ENCODE results near the gene ANO1.

The ANO1 gene

GRCh38 chr11:70095541-70096252 is 17.6 kb downstream of the ANO1 start:
- DNase-seq (ENCODE audit: low read depth in 2 of 2): no peak

DNA sequence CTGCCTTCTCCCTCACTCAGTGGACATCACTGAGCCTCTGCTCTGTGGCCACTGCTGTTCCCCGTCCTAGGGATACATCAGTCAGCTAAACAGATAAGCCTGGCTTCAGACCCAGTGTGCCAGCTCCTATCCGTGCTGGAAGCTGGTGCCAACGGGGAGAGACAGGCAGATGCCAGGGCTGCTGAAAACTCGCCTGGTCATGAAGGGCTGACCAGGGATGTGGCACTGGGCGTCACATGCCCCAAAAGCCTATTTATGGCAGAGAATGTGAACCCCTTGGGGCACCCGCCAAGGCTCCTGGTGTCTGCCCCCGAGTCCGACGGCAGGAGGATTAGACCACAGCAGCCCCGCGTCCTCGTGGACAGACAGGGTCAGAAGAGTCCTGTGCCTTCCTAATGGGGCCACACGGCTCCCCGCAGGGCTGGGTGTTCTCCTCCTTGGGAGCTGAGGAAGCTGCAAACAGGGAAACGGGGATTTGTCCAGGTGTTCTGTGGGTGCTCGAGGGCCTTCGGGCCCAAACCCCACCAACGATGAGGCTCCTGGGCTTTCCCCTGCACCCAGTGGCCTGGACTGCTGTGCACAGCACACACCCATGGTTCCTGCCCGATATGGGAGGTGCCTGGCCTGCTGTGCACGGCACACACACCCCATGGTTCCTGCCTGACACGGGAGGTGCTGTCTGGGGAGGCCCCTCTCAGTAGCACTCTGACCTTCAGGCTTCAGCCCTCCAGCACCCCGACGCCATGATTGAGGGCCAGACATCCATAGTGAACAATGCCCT is 19.9 kb downstream of the ANO1 start:
- no peak for DNase-seq (ENCODE audit: low read depth in 2 of 2)

DNA sequence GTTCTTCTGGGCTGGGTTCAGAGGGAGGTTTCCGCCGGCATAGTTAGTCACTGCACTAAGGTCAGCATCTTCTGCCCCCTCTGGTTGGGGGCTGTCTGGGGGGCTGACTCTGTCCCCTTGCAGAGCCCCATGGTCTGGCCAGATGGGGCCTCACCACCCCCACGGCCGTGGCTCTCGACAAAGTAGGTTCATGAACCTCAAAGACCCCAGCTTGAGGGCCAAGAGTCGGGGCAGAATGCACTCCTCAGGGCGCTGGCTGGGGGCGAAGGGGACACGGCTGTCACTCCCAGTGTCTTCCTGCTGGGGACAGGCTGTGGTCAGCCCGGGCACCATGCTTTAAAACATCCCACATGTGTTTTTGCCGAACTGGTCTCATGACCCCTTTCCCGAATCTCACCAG is 20.8 kb downstream of the ANO1 start:
- no peak for DNase-seq (ENCODE audit: low read depth in 2 of 2)

- DNase-seq (ENCODE audit: low read depth in 2 of 2): no peak
Measured at GRCh38 chr11:70099578-70100279, 21.6 kb downstream of the ANO1 start.

DNA sequence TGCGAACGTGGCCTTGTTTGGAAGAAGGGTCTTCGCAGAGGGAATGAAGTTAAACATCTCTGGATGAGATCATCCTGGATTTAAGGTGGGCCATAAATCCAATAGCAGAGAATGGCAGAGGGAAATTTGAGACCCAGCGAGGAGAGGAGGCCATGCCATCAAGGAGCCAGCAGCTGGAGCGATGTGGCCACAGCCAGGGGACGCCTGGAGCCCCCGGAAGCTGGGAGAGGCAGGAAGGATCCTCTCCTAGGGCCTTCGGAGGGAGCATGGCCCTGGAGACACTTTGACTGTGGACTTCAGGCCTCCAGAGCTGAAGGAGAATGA is 22.1 kb downstream of the ANO1 start:
- DNase-seq (ENCODE audit: low read depth in 2 of 2): no peak

DNA sequence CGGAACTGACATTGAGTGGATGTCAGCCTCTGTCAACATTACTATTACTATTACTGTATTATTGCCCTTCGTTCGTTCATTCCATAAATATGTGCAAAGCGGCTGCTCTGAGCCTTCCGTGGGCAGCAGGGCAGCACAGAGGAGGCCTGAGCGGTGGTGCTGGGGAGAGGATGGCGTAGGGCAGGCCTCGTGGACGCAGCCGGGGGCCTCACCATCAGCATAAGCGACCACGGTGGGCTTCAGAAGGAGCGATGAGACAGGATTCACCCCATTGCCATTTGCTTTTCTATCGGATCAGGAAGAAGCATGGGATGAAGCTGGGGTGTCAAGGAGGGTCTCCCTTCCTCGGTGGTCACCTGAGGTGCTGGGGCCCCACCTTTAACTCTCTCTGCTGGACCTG is 22.7 kb downstream of the ANO1 start:
- no peak for DNase-seq (ENCODE audit: low read depth in 2 of 2)

DNA sequence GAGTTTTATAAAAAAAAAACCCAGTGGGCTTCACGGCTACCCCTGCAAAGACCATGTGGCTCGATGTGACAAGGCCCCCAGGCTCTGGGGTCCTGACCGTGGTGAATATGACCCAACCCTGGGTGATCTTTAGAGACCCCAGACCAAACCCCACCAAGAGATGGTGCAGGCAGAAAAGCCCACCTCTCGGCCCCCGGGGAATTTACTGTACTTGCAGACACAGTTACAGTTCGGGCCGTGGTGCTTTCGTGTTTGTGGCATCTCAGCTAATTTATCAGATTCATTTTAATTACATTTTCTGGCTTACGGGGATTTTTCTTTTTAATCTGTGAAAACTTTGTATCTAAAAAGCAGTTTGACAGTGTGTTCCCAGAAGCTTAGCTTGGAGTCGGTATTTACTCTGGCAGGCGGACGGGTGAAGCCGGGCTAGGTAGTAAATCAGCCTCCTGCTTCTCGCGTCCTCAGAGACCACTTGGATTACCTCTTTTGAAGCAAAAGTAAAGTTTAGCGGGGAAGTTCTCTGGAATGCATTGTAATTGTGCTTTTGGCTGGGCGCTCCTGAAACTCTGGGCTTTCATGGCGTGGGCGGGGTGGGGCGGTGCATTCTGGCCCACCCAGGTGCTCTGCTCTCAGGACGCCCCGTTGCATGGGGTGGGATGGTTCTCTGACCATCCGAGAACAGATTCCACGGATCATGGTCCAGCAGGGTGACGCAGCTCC is 25.3 kb downstream of the ANO1 start:
- no peak for DNase-seq (ENCODE audit: low read depth in 2 of 2)

- no peak for DNase-seq (ENCODE audit: low read depth in 2 of 2)
Measured at GRCh38 chr11:70104419-70104818, 26.3 kb downstream of the ANO1 start.

- DNase-seq (ENCODE audit: low read depth in 2 of 2): no peak
Measured at GRCh38 chr11:70104961-70105360, 26.8 kb downstream of the ANO1 start.

GRCh38 chr11:70105369-70105754 is 27.2 kb downstream of the ANO1 start:
- no peak for DNase-seq (ENCODE audit: low read depth in 2 of 2)

DNA sequence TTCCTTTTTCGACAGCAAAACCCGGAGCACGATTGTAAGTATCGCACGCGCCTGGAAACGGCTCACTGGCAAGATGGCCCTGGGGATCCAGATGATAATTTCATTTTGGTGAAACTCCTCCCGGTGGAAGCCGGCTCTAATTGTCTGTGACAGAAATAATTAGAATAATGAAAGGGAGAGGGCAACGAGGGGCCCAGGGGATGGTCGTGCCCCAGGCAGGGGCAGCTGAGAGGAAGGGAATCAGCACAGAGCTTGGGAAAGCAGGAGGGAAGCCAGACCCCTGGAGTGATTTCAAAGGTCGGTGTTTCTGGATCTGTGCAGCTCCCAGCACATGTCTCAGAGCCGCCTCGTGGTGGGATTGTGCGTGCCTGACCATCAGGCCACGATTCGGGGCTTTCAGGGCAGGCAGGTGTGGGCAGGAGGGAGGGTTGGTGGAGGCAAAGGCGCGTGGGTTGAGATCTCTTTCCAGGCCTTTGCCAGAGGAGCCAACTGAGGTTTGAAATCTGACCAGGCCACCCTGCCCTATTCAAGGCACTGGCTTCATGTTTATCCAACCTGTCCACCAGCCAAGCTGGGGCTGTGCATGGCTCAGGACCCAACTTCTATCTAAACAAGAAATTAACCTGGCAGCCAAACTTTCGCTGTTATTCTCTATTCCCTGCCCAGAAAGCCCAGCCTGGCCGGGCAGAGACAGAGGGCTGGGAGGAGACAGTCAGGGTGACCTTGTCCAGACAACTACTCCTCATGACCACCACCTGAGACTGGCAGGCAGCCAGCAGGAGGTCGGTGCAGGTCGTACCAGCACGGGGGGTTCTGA is 27.8 kb downstream of the ANO1 start:
- no peak for DNase-seq (ENCODE audit: low read depth in 2 of 2)

DNA sequence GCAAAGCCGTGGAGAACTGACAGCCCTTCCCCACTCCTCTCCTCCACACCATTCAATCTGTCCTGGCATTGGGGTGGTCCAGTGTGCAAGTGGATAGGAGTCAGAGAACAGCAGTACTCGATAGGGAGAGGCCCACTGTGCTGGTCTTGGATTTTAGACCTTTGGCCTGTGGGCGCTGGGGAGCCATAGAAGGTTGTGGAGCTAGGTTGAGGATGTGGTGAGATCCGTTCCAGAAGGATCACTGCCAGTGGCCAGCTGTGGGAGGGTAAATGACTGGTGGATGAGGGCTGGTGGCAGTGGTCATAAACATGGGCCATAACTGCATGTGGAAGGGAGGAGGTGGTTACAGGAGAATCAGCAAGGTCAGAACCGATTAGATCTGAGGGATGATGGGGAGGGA is 28.6 kb downstream of the ANO1 start:
- no peak for DNase-seq (ENCODE audit: low read depth in 2 of 2)

DNA sequence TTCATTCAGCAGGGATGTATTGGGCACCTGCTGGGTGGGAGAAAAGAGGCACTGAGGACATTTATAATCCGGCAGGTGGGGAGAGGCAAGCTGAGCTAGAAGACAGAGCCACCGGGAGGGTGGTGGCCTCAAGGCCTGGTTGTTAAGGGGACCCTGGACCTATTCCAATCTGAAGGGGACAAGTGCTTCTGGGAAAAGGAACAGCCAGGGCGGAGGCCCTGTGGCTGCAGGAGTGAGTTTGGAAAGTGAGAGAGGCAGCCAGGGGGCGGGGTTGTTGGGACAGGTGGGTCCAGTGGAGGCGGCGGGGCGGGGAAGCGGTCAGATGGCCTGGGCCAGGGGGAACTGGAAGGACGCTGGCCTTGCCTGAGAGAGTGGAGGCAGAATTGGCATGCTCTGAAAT is 29.1 kb downstream of the ANO1 start:
- no peak for DNase-seq (ENCODE audit: low read depth in 2 of 2)

- no peak for DNase-seq (ENCODE audit: low read depth in 2 of 2)
Measured at GRCh38 chr11:70107756-70108155, 29.6 kb downstream of the ANO1 start.

- DNase-seq (ENCODE audit: low read depth in 2 of 2): no peak
Measured at GRCh38 chr11:70108250-70108649, 30.1 kb downstream of the ANO1 start.

DNA sequence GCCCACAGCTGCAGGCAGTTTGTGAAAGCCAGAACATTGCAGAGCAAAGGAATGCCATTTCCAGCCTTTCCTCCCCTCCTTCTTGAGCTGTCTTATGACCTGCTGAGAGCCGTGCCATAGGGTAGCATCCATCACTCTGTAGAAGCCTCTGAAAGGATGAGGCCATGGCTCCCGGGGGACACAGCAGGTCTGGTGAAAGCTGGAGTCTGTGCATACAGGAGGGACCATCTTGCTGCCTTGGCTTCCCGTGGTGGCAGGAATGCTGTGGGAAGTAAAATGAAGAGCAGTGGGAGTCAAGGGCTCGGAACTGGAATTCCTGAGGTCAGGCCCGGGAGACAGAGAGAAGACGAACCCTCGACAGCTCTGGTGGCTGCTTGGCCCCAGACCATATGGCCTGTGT is 30.9 kb downstream of the ANO1 start:
- no peak for DNase-seq (ENCODE audit: low read depth in 2 of 2)

DNA sequence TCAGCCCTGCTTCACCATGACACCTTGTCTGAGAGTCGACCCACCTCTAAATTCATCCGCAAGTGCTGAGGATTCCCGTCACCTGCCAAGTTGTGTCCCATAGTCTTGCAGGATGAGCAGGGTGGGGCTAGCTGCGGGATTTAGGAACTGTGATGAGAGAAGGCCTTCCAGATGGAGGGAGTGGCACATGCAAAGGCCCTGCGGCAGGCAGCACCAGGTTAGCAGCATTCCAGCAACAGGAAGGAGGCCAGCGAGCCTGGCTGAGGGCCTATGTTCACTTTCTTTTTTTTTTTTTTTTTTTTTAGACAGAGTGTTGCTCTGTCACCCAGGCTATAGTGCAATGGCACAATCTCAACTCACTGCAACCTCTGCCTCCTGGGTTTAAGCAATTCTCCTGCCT is 31.8 kb downstream of the ANO1 start:
- no peak for DNase-seq (ENCODE audit: low read depth in 2 of 2)

- DNase-seq (ENCODE audit: low read depth in 2 of 2): no peak
Measured at GRCh38 chr11:70110538-70111055, 32.5 kb downstream of the ANO1 start.

DNA sequence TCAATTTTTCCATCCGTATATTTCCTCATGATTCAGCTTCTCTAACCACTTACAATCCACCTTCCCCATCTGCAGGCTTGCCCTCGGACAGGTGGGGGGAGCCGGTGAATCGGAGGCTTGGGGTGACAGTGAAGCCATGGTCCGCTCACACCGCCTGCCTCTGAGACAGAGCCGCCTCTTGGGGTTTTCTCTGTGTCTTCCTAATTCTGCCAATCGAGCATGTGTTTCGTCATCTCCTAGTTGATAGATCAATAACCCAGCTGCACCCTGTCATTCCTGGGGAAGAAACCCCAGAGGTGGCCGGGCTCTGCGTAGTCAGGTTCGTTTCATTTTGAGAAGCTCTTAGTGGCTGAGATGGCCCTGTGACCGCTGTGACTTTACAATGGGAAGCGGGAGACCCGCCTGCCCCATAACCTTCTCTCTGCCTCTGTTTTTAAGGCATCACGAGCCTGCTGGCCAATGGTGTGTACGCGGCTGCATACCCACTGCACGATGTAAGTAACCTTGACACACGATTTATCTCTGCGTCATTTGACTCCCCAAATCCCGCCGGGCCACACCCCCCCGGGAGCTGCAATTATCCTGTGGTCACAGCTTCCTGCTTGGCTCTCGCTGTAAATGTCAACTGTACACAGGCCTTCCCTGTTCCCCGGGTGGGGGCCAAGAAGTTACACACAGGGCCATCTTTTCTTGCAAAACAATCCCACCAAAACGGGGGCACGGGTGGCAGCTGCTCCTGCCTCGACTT is 33.3 kb downstream of the ANO1 start:
- DNase-seq (ENCODE audit: low read depth in 2 of 2): no peak

DNA sequence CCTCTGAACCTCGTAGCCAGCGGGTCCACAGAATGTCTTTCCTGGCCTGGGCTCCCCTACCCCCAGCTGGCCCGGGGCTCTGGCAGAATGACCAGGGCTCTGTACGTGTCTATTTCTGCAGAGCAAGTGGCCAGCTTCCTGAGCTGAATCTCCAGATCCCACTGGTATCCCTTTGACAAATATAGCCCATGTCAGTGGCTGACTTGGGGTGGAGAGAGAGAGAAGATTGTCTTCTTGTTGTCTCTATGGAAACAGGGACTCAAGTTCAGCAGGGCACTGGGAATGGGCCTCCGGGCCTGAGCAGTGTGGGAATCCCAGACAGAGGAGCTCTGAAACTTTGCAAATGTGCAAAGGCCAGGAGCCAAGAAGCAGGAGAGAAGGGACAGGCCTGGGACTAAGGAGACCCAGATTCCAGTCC is 33.9 kb downstream of the ANO1 start:
- DNase-seq (ENCODE audit: low read depth in 2 of 2): no peak

- DNase-seq (ENCODE audit: low read depth in 2 of 2): no peak
Measured at GRCh38 chr11:70113801-70114200, 35.7 kb downstream of the ANO1 start.

Measured in stimulated activated CD4-positive, alpha-beta T cell treated with anti-CD3 and anti-CD28 coated beads, Interleukin-4, amount 100 ng/mL, for 48 hours (primary cell).